ENCODE measurements around the gene VSTM2B. TPM values are rescaled to one million over a fixed set of nuclear protein-coding genes. Genes with fewer than 3 reads are reported as not detected.
A peak's percentile ranks its signal among the peaks of the same experiment; 100 is the strongest.

Gene VSTM2B
- total RNA-seq, 1 experiment from 2014 or later, result not detected

DNA sequence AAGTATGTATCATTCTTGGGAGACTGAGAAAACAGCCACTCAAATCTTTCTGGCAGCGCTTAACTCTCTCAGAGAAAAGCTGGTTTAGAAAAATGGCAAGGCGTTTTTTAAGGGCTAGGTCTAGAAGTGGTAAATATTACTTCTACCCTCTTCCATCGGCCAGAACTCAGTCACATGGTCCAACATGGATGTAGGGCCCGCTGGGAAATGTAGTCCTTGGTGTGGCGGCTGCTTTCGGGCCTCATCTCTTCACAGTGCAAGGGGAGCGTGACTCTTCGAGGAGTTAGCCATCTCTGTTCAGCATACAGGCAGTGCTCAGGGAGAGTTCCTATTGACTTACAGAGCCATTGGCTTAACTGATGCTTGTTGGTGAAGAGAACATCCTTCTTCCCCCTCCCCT, 6.3 kb downstream of the VSTM2B start:
- peak in 1 of 2 experiments; percentile 17 for DNase-seq
- no peak overlapping the region for H3K4me3 ChIP-seq (ENCODE audit: low read depth, low read length)
- Mint-ChIP-seq H3K27me3 (ENCODE audit: insufficient read depth, unreplicated experiment) (no peaks in the 10 kb centered on the region), H3K4me3 (ENCODE audit: unreplicated experiment) (no peak overlapping the region), H3K4me1 (ENCODE audit: low read depth, unreplicated experiment) (no peaks in the 10 kb centered on the region), H3K27ac (ENCODE audit: unreplicated experiment) (no peak overlapping the region), H3K9me3 (ENCODE audit: unreplicated experiment) (no peaks in the 10 kb centered on the region), H3K36me3 (ENCODE audit: insufficient read depth, unreplicated experiment) (peaks cover 6% of the 10 kb centered on the region)
- peaks cover 6% of the 10 kb centered on the region; the same call in 1 of the 2 replicates for H3K9me3 ChIP-seq
- TF ChIP-seq CTCF (IDR thresholded peaks at IDR 0.05; ENCODE audit: insufficient read depth in 1 of 2, low read depth in 1 of 2, low read length in 1 of 2, severe bottlenecking in 1 of 2, unreplicated experiment in 1 of 2), result no peak
- no TSS peak for BruUV-seq (replicated peaks)
- ChIA-PET CTCF (no interaction called here), POLR2A (no interaction called here)
- no peaks in the 10 kb centered on the region for H3K4me1 ChIP-seq
- H3K27me3 ChIP-seq (replicated peaks; ENCODE audit: control insufficient read depth, insufficient read depth, low read length), result no peaks in the 10 kb centered on the region
- intact Hi-C loops (cut with micrococcal nuclease; ENCODE audit: unreplicated experiment), result no loop called here
- no peaks in the 10 kb centered on the region for H3K36me3 ChIP-seq (ENCODE audit: control insufficient read depth, insufficient read depth, low read length)

- POLR2A ChIA-PET, result no interaction called here
- Mint-ChIP-seq H3K27me3 (ENCODE audit: insufficient read depth, unreplicated experiment) (no peaks in the 10 kb centered on the region), H3K9me3 (ENCODE audit: unreplicated experiment) (no peaks in the 10 kb centered on the region)
These were observed 7.2 kb downstream of the VSTM2B start for GRCh38 chr19:29532956-29533355.

DNA sequence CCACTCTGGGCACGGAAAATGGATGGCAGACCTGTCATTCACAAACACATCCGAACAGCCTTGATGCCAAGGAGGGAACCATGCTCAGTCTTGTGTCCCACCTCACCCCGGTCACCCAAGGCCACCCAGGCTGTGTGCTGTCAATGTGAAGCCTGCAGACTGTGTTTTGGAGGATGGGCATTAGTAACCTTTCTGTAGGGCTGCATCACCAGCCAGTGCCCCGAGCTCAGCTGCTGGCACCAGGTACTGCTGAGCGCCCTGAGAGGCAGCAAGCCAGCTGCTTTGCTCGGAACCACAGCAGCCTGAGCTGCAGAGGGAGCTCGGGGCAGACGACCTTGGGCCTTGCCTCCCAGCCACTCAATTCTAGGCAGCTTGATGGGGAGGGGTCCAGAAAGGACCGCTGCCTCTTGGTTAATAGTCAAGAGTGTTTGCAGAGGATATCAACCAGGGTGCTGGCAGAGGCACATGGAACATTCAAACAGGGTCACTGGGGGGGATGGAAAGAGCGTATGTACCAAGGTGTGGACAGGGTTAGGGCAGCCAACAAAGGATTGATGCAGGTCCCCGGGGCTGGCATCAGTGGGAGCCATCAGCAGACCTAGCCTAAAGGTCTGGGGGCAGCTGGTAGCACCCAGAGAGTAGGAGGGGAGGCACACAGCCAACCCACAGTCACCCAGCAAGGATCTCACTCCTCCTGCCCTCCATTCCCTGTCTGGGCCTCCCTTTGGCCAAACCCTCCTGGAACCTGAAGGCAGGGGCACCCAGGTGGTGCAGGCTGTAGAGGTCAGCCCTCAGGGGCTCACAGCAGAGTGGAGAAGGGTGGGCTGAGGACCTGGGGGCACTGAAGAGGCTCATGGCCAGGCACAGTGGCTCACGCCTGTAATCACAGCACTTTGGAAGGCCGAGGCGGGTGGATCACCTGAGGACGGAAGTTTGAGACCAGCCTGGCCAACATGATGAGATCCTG, 8.1 kb downstream of the VSTM2B start:
- H3K27me3 Mint-ChIP-seq (ENCODE audit: insufficient read depth, unreplicated experiment), result no peaks in the 10 kb centered on the region

More at GRCh38 chr19:29532956-29533355, 7.2 kb downstream of the VSTM2B start:
- H3K4me1 Mint-ChIP-seq (ENCODE audit: low read depth, unreplicated experiment), result no peaks in the 10 kb centered on the region
- no TSS peak for BruUV-seq (replicated peaks)
- intact Hi-C loops (cut with micrococcal nuclease; ENCODE audit: unreplicated experiment), result no loop called here
- Histone ChIP-seq H3K9me3 (peaks cover 4% of the 10 kb centered on the region; the same call in 1 of the 2 replicates), H3K4me1 (no peaks in the 10 kb centered on the region), H3K4me3 (ENCODE audit: low read depth, low read length) (no peak overlapping the region), H3K27me3 (replicated peaks; ENCODE audit: control insufficient read depth, insufficient read depth, low read length) (no peaks in the 10 kb centered on the region), H3K36me3 (ENCODE audit: control insufficient read depth, insufficient read depth, low read length) (no peaks in the 10 kb centered on the region)
- no peak for TF ChIP-seq CTCF (IDR thresholded peaks at IDR 0.05; ENCODE audit: insufficient read depth in 1 of 2, low read depth in 1 of 2, low read length in 1 of 2, severe bottlenecking in 1 of 2, unreplicated experiment in 1 of 2)
- H3K27ac Mint-ChIP-seq (ENCODE audit: unreplicated experiment), result no peak overlapping the region
- peak in 1 of 2 experiments; percentile 19 for DNase-seq
- no peak overlapping the region for H3K4me3 Mint-ChIP-seq (ENCODE audit: unreplicated experiment)
- H3K36me3 Mint-ChIP-seq (ENCODE audit: insufficient read depth, unreplicated experiment), result peaks cover 2% of the 10 kb centered on the region
- CTCF ChIA-PET, result no interaction called here

More for the DNA sequence above, 8.1 kb downstream of the VSTM2B start:
- CTCF ChIA-PET, result no interaction called here
- Histone ChIP-seq H3K4me1 (no peaks in the 10 kb centered on the region), H3K4me3 (ENCODE audit: low read depth, low read length) (no peak overlapping the region), H3K27me3 (replicated peaks; ENCODE audit: control insufficient read depth, insufficient read depth, low read length) (no peaks in the 10 kb centered on the region), H3K9me3 (no peaks in the 10 kb centered on the region), H3K36me3 (ENCODE audit: control insufficient read depth, insufficient read depth, low read length) (no peaks in the 10 kb centered on the region)
- Mint-ChIP-seq H3K27ac (ENCODE audit: unreplicated experiment) (no peak overlapping the region), H3K4me1 (ENCODE audit: low read depth, unreplicated experiment) (no peaks in the 10 kb centered on the region), H3K4me3 (ENCODE audit: unreplicated experiment) (no peak overlapping the region), H3K36me3 (ENCODE audit: insufficient read depth, unreplicated experiment) (no peaks in the 10 kb centered on the region), H3K9me3 (ENCODE audit: unreplicated experiment) (no peaks in the 10 kb centered on the region)
- DNase-seq, result peak in 1 of 2 experiments; percentile 19
- POLR2A ChIA-PET, result no interaction called here
- intact Hi-C loops (cut with micrococcal nuclease; ENCODE audit: unreplicated experiment), result no loop called here
- no peak for TF ChIP-seq CTCF (IDR thresholded peaks at IDR 0.05; ENCODE audit: insufficient read depth in 1 of 2, low read depth in 1 of 2, low read length in 1 of 2, severe bottlenecking in 1 of 2, unreplicated experiment in 1 of 2)
- BruUV-seq (replicated peaks), result no TSS peak

Data from Caco-2 (cell line).